Measurements from ENCODE around the gene OBP2B.
"Not testable (repeated sequence)": the region's sequence is repeated elsewhere in the genome, so short reads cannot be mapped to it uniquely, and the experiment has no call there.

Gene OBP2B

GRCh38 chr9:133246562-133246961 lies 37.5 kb upstream of the OBP2B start:
- TF ChIP-seq ZFX (IDR thresholded peaks at IDR 0.05) (no peak), CTCF (conservative IDR thresholded peaks at IDR 0.05) (no peak)
- no peak overlapping the region for H3K27ac ChIP-seq

- TF ChIP-seq CTCF (conservative IDR thresholded peaks at IDR 0.05) (no peak), ZFX (IDR thresholded peaks at IDR 0.05) (no peak)
- no peak overlapping the region for H3K27ac ChIP-seq
Observed at GRCh38 chr9:133242991-133243390, 33.9 kb upstream of the OBP2B start.

- H3K27ac ChIP-seq = no peak overlapping the region
- TF ChIP-seq CTCF (conservative IDR thresholded peaks at IDR 0.05) (no peak), ZFX (IDR thresholded peaks at IDR 0.05) (no peak)
Observed at GRCh38 chr9:133242241-133242640, 33.2 kb upstream of the OBP2B start.

GRCh38 chr9:133239533-133240090 lies 30.6 kb upstream of the OBP2B start:
- TF ChIP-seq ZFX (IDR thresholded peaks at IDR 0.05) (no peak), CTCF (conservative IDR thresholded peaks at IDR 0.05) (no peak)
- H3K27ac ChIP-seq = no peak overlapping the region

- TF ChIP-seq ZFX (IDR thresholded peaks at IDR 0.05) = no peak
- peak; percentile 83 for TF ChIP-seq CTCF (conservative IDR thresholded peaks at IDR 0.05)
- H3K27ac ChIP-seq = no peak overlapping the region
Observed at GRCh38 chr9:133238851-133239532, 29.9 kb upstream of the OBP2B start.

- TF ChIP-seq CTCF (conservative IDR thresholded peaks at IDR 0.05) = no peak
- TF ChIP-seq ZFX (IDR thresholded peaks at IDR 0.05) = no peak
- no peak overlapping the region for H3K27ac ChIP-seq
Observed at GRCh38 chr9:133238272-133238850, 29.3 kb upstream of the OBP2B start.

- H3K27ac ChIP-seq = no peak overlapping the region
- no peak for TF ChIP-seq CTCF (conservative IDR thresholded peaks at IDR 0.05)
Observed at GRCh38 chr9:133237035-133237731, 28.1 kb upstream of the OBP2B start.

GRCh38 chr9:133236291-133237034 lies 27.4 kb upstream of the OBP2B start:
- not testable (repeated sequence) for H3K27ac ChIP-seq

All from C4-2B (cell line).